ENCODE measurements around the gene PLCB4.

PLCB4 gene

DNA sequence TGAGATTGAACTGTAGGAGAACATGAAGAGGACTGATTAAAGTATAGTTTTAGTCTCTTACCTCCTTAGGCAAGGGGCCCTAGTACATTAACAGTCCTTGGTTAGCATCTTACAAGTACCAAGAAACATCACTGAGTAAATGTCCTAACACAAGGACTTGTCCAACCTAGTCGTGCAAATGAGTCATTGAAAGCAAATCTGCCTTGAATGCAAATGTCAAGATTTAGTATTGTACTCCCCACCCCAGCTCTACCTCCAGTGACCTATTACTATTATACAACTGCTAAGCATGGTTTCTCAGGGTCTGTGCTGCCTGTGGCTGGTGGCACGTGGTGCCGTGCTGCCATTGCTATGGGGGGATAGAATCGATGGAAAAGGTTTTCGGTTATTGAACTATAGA, 138.4 kb downstream of the PLCB4 start:
- H3K79me2 ChIP-seq (ENCODE audit: insufficient read depth, low read length) = no peaks in the 10 kb centered on the region
- no peak overlapping the region for H3K9ac ChIP-seq (ENCODE audit: low read length)
- no peaks in the 10 kb centered on the region for H4K20me1 ChIP-seq (ENCODE audit: low read depth, low read length)
- H3K27me3 ChIP-seq (ENCODE audit: low read length) = no peaks in the 10 kb centered on the region
- H3K36me3 ChIP-seq (ENCODE audit: low read length) = no peaks in the 10 kb centered on the region
- no peaks in the 10 kb centered on the region for H3K9me3 ChIP-seq (ENCODE audit: insufficient read depth, low read length)
- H3K4me3 ChIP-seq (ENCODE audit: insufficient read depth, low read length, poor library complexity, severe bottlenecking) = no peak overlapping the region
- H3K27ac ChIP-seq (ENCODE audit: low read depth, low read length) = no peak overlapping the region
- TF ChIP-seq EZH2phosphoT487 (conservative IDR thresholded peaks at IDR 0.05; ENCODE audit: low read length) = no peak
- no peak overlapping the region for H3K4me2 ChIP-seq (ENCODE audit: low read depth, low read length, poor library complexity, severe bottlenecking)
- no peak overlapping the region for H2AFZ ChIP-seq (ENCODE audit: low read depth, low read length, severe bottlenecking)
- no peaks in the 10 kb centered on the region for H3K9me2 ChIP-seq (replicated peaks; ENCODE audit: insufficient read depth, low read length)
- H3F3A ChIP-seq (ENCODE audit: insufficient read depth) = no peaks in the 10 kb centered on the region

DNA sequence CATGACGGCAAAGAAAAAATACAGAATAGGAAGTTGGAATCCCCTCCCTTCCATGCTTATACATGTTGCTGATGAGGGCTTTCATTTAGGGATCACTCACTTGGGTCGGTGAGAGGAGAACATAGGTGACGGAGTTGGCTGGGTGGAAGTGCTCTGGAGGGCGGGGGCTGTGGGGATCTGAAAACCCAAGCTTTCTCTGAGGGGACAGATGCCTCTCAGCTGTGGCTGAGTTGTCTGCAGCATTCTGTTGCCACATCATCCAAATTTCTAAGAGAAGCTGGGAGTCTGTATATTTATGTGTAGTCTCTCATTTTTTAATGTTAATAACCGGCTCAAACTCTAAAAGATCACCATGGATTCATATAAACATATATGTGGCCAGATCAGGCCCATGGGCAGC, 141.5 kb downstream of the PLCB4 start:
- Histone ChIP-seq H3K79me2 (ENCODE audit: insufficient read depth, low read length) (no peaks in the 10 kb centered on the region), H3K9ac (ENCODE audit: low read length) (no peak overlapping the region), H3K4me2 (ENCODE audit: low read depth, low read length, poor library complexity, severe bottlenecking) (no peak overlapping the region), H3K27ac (ENCODE audit: low read depth, low read length) (no peak overlapping the region), H3K4me3 (ENCODE audit: insufficient read depth, low read length, poor library complexity, severe bottlenecking) (no peak overlapping the region), H2AFZ (ENCODE audit: low read depth, low read length, severe bottlenecking) (no peak overlapping the region), H3K9me2 (replicated peaks; ENCODE audit: insufficient read depth, low read length) (no peaks in the 10 kb centered on the region), H3K36me3 (ENCODE audit: low read length) (no peaks in the 10 kb centered on the region), H3F3A (ENCODE audit: insufficient read depth) (no peaks in the 10 kb centered on the region), H4K20me1 (ENCODE audit: low read depth, low read length) (no peaks in the 10 kb centered on the region), H3K9me3 (ENCODE audit: insufficient read depth, low read length) (no peaks in the 10 kb centered on the region), H3K27me3 (ENCODE audit: low read length) (no peaks in the 10 kb centered on the region)
- no peak for TF ChIP-seq EZH2phosphoT487 (conservative IDR thresholded peaks at IDR 0.05; ENCODE audit: low read length)
- TF ChIP-seq, protein P1, sequence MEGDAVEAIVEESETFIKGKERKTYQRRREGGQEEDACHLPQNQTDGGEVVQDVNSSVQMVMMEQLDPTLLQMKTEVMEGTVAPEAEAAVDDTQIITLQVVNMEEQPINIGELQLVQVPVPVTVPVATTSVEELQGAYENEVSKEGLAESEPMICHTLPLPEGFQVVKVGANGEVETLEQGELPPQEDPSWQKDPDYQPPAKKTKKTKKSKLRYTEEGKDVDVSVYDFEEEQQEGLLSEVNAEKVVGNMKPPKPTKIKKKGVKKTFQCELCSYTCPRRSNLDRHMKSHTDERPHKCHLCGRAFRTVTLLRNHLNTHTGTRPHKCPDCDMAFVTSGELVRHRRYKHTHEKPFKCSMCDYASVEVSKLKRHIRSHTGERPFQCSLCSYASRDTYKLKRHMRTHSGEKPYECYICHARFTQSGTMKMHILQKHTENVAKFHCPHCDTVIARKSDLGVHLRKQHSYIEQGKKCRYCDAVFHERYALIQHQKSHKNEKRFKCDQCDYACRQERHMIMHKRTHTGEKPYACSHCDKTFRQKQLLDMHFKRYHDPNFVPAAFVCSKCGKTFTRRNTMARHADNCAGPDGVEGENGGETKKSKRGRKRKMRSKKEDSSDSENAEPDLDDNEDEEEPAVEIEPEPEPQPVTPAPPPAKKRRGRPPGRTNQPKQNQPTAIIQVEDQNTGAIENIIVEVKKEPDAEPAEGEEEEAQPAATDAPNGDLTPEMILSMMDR (IDR thresholded peaks at IDR 0.05; ENCODE audit: insufficient read depth, low read length, poor library complexity, severe bottlenecking) = no peak

DNA sequence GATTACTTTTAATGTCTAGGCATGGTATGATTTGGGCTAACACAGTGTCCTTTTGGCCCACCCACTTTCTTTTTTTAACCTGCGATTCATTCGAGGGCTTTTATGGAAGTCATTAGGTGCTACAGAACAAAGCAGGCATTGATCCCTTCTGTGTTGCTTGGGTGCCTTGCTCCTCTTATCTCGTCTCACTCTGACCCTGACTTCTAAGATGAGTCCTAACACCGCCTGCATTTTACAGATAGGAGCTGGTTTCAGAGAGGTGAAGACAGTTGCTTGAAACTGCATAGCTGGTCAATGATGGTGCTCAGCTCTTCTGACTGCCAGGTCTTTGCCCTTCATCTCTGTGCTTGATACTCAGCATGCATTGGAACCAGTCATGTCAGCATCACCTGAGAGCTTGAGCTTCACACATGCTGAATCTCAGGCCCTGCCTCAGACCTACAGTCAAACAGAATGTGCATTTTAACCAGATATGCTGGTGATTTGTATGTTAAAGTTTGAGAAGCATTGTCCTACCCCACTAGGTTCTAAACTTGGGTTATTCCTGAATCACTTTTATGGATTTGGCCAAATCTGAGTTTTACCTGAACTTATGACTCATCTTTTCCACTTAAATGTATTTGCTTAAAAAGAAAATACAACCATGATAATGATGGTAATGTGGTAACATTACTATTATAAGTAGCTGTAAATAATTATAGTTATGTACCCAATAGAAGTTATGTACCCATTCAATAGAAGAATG, 142.3 kb downstream of the PLCB4 start:
- Histone ChIP-seq H4K20me1 (ENCODE audit: low read depth, low read length) (no peaks in the 10 kb centered on the region), H3K9ac (ENCODE audit: low read length) (no peak overlapping the region), H3K9me2 (replicated peaks; ENCODE audit: insufficient read depth, low read length) (no peaks in the 10 kb centered on the region), H3K27me3 (ENCODE audit: low read length) (no peaks in the 10 kb centered on the region), H3K36me3 (ENCODE audit: low read length) (no peaks in the 10 kb centered on the region), H3K79me2 (ENCODE audit: insufficient read depth, low read length) (no peaks in the 10 kb centered on the region), H2AFZ (ENCODE audit: low read depth, low read length, severe bottlenecking) (no peak overlapping the region), H3K4me2 (ENCODE audit: low read depth, low read length, poor library complexity, severe bottlenecking) (no peak overlapping the region), H3K4me3 (ENCODE audit: insufficient read depth, low read length, poor library complexity, severe bottlenecking) (no peak overlapping the region), H3F3A (ENCODE audit: insufficient read depth) (no peaks in the 10 kb centered on the region), H3K9me3 (ENCODE audit: insufficient read depth, low read length) (no peaks in the 10 kb centered on the region), H3K27ac (ENCODE audit: low read depth, low read length) (no peak overlapping the region)
- no peak for TF ChIP-seq EZH2phosphoT487 (conservative IDR thresholded peaks at IDR 0.05; ENCODE audit: low read length)
- TF ChIP-seq, protein P1 (IDR thresholded peaks at IDR 0.05; ENCODE audit: insufficient read depth, low read length, poor library complexity, severe bottlenecking) = no peak

DNA sequence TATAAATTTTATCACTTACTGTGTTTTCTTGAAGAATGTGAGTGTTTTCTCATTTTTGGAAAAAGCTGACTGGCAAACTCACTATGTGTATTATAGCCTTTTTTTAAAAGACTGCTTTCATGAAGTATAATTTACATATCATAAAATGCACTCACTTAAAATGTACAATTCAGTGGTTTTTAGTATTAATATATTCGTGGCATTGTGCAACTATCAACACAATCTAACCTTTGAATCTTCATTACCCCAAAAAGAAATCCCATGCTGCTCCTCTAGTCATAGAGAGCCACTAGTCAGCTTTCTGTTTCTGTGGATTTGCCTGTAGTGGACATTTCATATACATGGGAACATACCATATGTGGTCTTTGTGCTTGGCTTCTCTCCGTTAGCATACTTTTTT, 143.8 kb downstream of the PLCB4 start:
- Histone ChIP-seq H3K27ac (ENCODE audit: low read depth, low read length) (no peak overlapping the region), H3K79me2 (ENCODE audit: insufficient read depth, low read length) (no peaks in the 10 kb centered on the region), H3K9me3 (ENCODE audit: insufficient read depth, low read length) (no peaks in the 10 kb centered on the region), H3K9ac (ENCODE audit: low read length) (no peak overlapping the region), H4K20me1 (ENCODE audit: low read depth, low read length) (no peaks in the 10 kb centered on the region), H3K36me3 (ENCODE audit: low read length) (no peaks in the 10 kb centered on the region), H3K4me2 (ENCODE audit: low read depth, low read length, poor library complexity, severe bottlenecking) (no peak overlapping the region), H3K9me2 (replicated peaks; ENCODE audit: insufficient read depth, low read length) (no peaks in the 10 kb centered on the region), H2AFZ (ENCODE audit: low read depth, low read length, severe bottlenecking) (no peak overlapping the region), H3K27me3 (ENCODE audit: low read length) (no peaks in the 10 kb centered on the region), H3F3A (ENCODE audit: insufficient read depth) (no peaks in the 10 kb centered on the region), H3K4me3 (ENCODE audit: insufficient read depth, low read length, poor library complexity, severe bottlenecking) (no peak overlapping the region)
- TF ChIP-seq EZH2phosphoT487 (conservative IDR thresholded peaks at IDR 0.05; ENCODE audit: low read length) = no peak
- TF ChIP-seq, protein P1 (IDR thresholded peaks at IDR 0.05; ENCODE audit: insufficient read depth, low read length, poor library complexity, severe bottlenecking) = no peak

Data from SU-DHL-6 (cell line).